Mononuclear cell (primary cell): Measurements from ENCODE around the gene MRPS34. TPM values are rescaled to one million over a fixed set of nuclear protein-coding genes. Genes with fewer than 3 reads are reported as not detected.

Experiments
- H3K27me3 ChIP-seq: 2 replicates; pipeline ENCODE4 v1.6.0; 2011; ENCODE audit warnings: low read length, control low read depth; ENCODE audit not compliant: insufficient read depth
- H3K4me1 ChIP-seq: 2 replicates; pipeline ENCODE4 v1.5.1; 2011; ENCODE audit warnings: mild to moderate bottlenecking, low read length, control low read depth; ENCODE audit not compliant: insufficient read depth
- H3K4me3 ChIP-seq: 2 replicates; pipeline ENCODE4 v1.5.1; 2011; ENCODE audit warnings: mild to moderate bottlenecking, low read length, moderate library complexity
- H3K9me3 ChIP-seq: 2 replicates; pipeline ENCODE4 v1.5.1; 2011; ENCODE audit warnings: low read depth, mild to moderate bottlenecking, control low read depth, low read length
- total RNA-seq: library from RNA; depleted of rRNA; stranded (reverse); fragments of >200 nt; gene quantifications from one replicate; pipeline ENCODE4 v1.2.3, GENCODE V29; 2012

The MRPS34 gene
- total RNA-seq, 1 donor: 17.1 TPM

- H3K27me3 ChIP-seq: no peaks in the 10 kb centered on the region
- H3K4me3 ChIP-seq: no peak overlapping the region
- H3K4me1 ChIP-seq: no peaks in the 10 kb centered on the region
- H3K9me3 ChIP-seq: no peaks in the 10 kb centered on the region
Observed at GRCh38 chr16:1761751-1762150, 11.2 kb downstream of the MRPS34 start.

GRCh38 chr16:1760911-1761310 is 12.0 kb downstream of the MRPS34 start:
- Histone ChIP-seq H3K27me3 (no peaks in the 10 kb centered on the region), H3K4me3 (no peak overlapping the region), H3K4me1 (no peaks in the 10 kb centered on the region), H3K9me3 (no peaks in the 10 kb centered on the region)

GRCh38 chr16:1759511-1759910 is 13.4 kb downstream of the MRPS34 start:
- Histone ChIP-seq H3K9me3 (no peaks in the 10 kb centered on the region), H3K4me1 (no peaks in the 10 kb centered on the region), H3K4me3 (no peak overlapping the region), H3K27me3 (no peaks in the 10 kb centered on the region)

GRCh38 chr16:1758923-1759322 is 14.0 kb downstream of the MRPS34 start:
- Histone ChIP-seq H3K4me1 (no peaks in the 10 kb centered on the region), H3K9me3 (no peaks in the 10 kb centered on the region), H3K27me3 (no peaks in the 10 kb centered on the region), H3K4me3 (no peak overlapping the region)

GRCh38 chr16:1757714-1758461 is 15.0 kb downstream of the MRPS34 start:
- Histone ChIP-seq H3K4me3 (no peak overlapping the region), H3K27me3 (no peaks in the 10 kb centered on the region), H3K9me3 (no peaks in the 10 kb centered on the region), H3K4me1 (no peaks in the 10 kb centered on the region)

- no peaks in the 10 kb centered on the region for H3K9me3 ChIP-seq
- no peak overlapping the region for H3K4me3 ChIP-seq
- no peaks in the 10 kb centered on the region for H3K27me3 ChIP-seq
- H3K4me1 ChIP-seq: no peaks in the 10 kb centered on the region
Observed at GRCh38 chr16:1754204-1754603, 18.7 kb downstream of the MRPS34 start.

GRCh38 chr16:1752853-1753252 is 20.1 kb downstream of the MRPS34 start:
- H3K9me3 ChIP-seq: no peaks in the 10 kb centered on the region
- H3K4me3 ChIP-seq: no peak overlapping the region
- H3K4me1 ChIP-seq: no peaks in the 10 kb centered on the region
- no peaks in the 10 kb centered on the region for H3K27me3 ChIP-seq

GRCh38 chr16:1751946-1752345 is 21.0 kb downstream of the MRPS34 start:
- Histone ChIP-seq H3K9me3 (no peaks in the 10 kb centered on the region), H3K27me3 (no peaks in the 10 kb centered on the region), H3K4me3 (no peak overlapping the region)

GRCh38 chr16:1749152-1750117 is 23.5 kb downstream of the MRPS34 start:
- Histone ChIP-seq H3K4me3 (no peak overlapping the region), H3K27me3 (no peaks in the 10 kb centered on the region), H3K9me3 (no peaks in the 10 kb centered on the region), H3K4me1 (no peaks in the 10 kb centered on the region)

More at GRCh38 chr16:1751946-1752345, 21.0 kb downstream of the MRPS34 start:
- H3K4me1 ChIP-seq: no peaks in the 10 kb centered on the region

GRCh38 chr16:1747934-1748333 is 25.0 kb downstream of the MRPS34 start:
- H3K27me3 ChIP-seq: no peaks in the 10 kb centered on the region
- H3K4me1 ChIP-seq: no peaks in the 10 kb centered on the region
- no peak overlapping the region for H3K4me3 ChIP-seq
- H3K9me3 ChIP-seq: no peaks in the 10 kb centered on the region

- Histone ChIP-seq H3K9me3 (no peaks in the 10 kb centered on the region), H3K4me3 (no peak overlapping the region), H3K4me1 (no peaks in the 10 kb centered on the region), H3K27me3 (no peaks in the 10 kb centered on the region)
Observed at GRCh38 chr16:1746693-1747195, 26.2 kb downstream of the MRPS34 start.

GRCh38 chr16:1745900-1746692 is 26.8 kb downstream of the MRPS34 start:
- Histone ChIP-seq H3K27me3 (no peaks in the 10 kb centered on the region), H3K4me3 (no peak overlapping the region), H3K4me1 (no peaks in the 10 kb centered on the region), H3K9me3 (no peaks in the 10 kb centered on the region)

GRCh38 chr16:1745181-1745899 is 27.6 kb downstream of the MRPS34 start:
- no peaks in the 10 kb centered on the region for H3K27me3 ChIP-seq
- H3K4me1 ChIP-seq: no peaks in the 10 kb centered on the region
- H3K4me3 ChIP-seq: no peak overlapping the region
- no peaks in the 10 kb centered on the region for H3K9me3 ChIP-seq

GRCh38 chr16:1744338-1744840 is 28.5 kb downstream of the MRPS34 start:
- Histone ChIP-seq H3K4me1 (no peaks in the 10 kb centered on the region), H3K27me3 (no peaks in the 10 kb centered on the region), H3K9me3 (no peaks in the 10 kb centered on the region), H3K4me3 (no peak overlapping the region)
